Liver (tissue), 9 donors: ENCODE measurements around the gene HDLBP. TPM values are rescaled to one million over a fixed set of nuclear protein-coding genes. Genes with fewer than 3 reads are reported as not detected.

Source experiments
- DNase-seq: peaks from one replicate; pipeline ENCODE4 v3.0.0-alpha.2; 2017; ENCODE audit warnings: low spot score
- H3K27ac ChIP-seq, 2 donors: one replicate each; pipeline ENCODE4 v1.7.0; 2013; ENCODE audit warnings: inconsistent platforms in 2 of 2, low read length in 2 of 2, control low read depth in 1 of 2, low read depth in 1 of 2, mild to moderate bottlenecking in 1 of 2
- H3K27me3 ChIP-seq, 4 donors: one replicate each; pipeline versions ENCODE4 v1.6.1 to v1.7.0; 2013; ENCODE audit warnings: low read length in 3 of 4, inconsistent platforms in 1 of 4, mild to moderate bottlenecking in 1 of 4, moderate library complexity in 1 of 4; ENCODE audit not compliant: control insufficient read depth in 4 of 4, insufficient read depth in 4 of 4
- H3K36me3 ChIP-seq, 4 donors: one replicate each; pipeline versions ENCODE4 v1.6.1 to v1.7.0; 2013; ENCODE audit warnings: low read length in 3 of 4, mild to moderate bottlenecking in 3 of 4, low read depth in 1 of 4, moderate library complexity in 1 of 4; ENCODE audit not compliant: control insufficient read depth in 4 of 4, insufficient read depth in 3 of 4
- H3K4me1 ChIP-seq, 4 donors: one replicate each; pipeline versions ENCODE4 v1.6.1 to v1.7.0; 2013; ENCODE audit warnings: low read length in 3 of 4, mild to moderate bottlenecking in 3 of 4, moderate library complexity in 1 of 4; ENCODE audit not compliant: control insufficient read depth in 4 of 4, insufficient read depth in 4 of 4
- H3K4me3 ChIP-seq, 3 donors: one replicate each; pipeline versions ENCODE4 v1.6.1 to v1.7.0; 2013; ENCODE audit warnings: low read length in 3 of 3, control low read depth in 1 of 3, low read depth in 1 of 3, mild to moderate bottlenecking in 1 of 3
- H3K9ac ChIP-seq, 2 donors: one replicate each; pipeline ENCODE4 v1.7.0; 2013; ENCODE audit warnings: low read length in 2 of 2, mild to moderate bottlenecking in 2 of 2, moderate library complexity in 2 of 2, control low read depth in 1 of 2, low read depth in 1 of 2
- H3K9me3 ChIP-seq, 4 donors: one replicate each; pipeline versions ENCODE4 v1.6.1 to v1.7.0; 2013; ENCODE audit warnings: low read length in 3 of 4; ENCODE audit not compliant: control insufficient read depth in 4 of 4
- CTCF ChIP-seq: fragments of 150-350 bp; IDR thresholded peaks from 2 replicates; pipeline ENCODE4 v1.5.1; 2017; ENCODE audit warnings: improper control_type of control experiment, low read depth, low read length; ENCODE audit not compliant: missing input control
- FOXA1 ChIP-seq: IDR thresholded peaks from 2 replicates; pipeline ENCODE4 v1.6.1; 2016; ENCODE audit warnings: antibody characterized with exemption
- FOXA2 ChIP-seq: IDR thresholded peaks from 2 replicates; pipeline ENCODE4 v1.6.1; 2016; ENCODE audit warnings: antibody characterized with exemption
- GABPA ChIP-seq, 2 donors: IDR thresholded peaks in 1 of 2; conservative IDR thresholded peaks in 1 of 2; 2 replicates each; pipeline ENCODE4 v1.6.1; 2016; ENCODE audit warnings: antibody characterized with exemption in 2 of 2, mild to moderate bottlenecking in 1 of 2, moderate library complexity in 1 of 2
- HNF4A ChIP-seq, 2 donors: conservative IDR thresholded peaks; 2 replicates each; pipeline ENCODE4 v1.6.1; 2016; ENCODE audit warnings: antibody characterized with exemption in 2 of 2, mild to moderate bottlenecking in 2 of 2
- JUND ChIP-seq, 2 donors: IDR thresholded peaks; 2 replicates each; pipeline ENCODE4 v1.6.1; 2016; ENCODE audit warnings: antibody characterized with exemption in 2 of 2
- MAX ChIP-seq: IDR thresholded peaks from 2 replicates; pipeline ENCODE4 v1.6.1; 2016; ENCODE audit warnings: antibody characterized with exemption
- NR2F2 ChIP-seq: IDR thresholded peaks from 2 replicates; pipeline ENCODE4 v1.6.1; 2016; ENCODE audit warnings: antibody characterized with exemption
- REST ChIP-seq: IDR thresholded peaks from 2 replicates; pipeline ENCODE4 v1.6.1; 2016; ENCODE audit warnings: antibody characterized with exemption, mild to moderate bottlenecking
- YY1 ChIP-seq: IDR thresholded peaks from 2 replicates; pipeline ENCODE4 v1.6.1; 2016; ENCODE audit warnings: antibody characterized with exemption, mild to moderate bottlenecking
- ZBTB33 ChIP-seq: IDR thresholded peaks from 2 replicates; pipeline ENCODE4 v1.6.1; 2016; ENCODE audit warnings: antibody characterized with exemption
- WGBS: extraction: QIAGEN DNeasy Blood & Tissue Kit; methylation state at CpG from one replicate; pipeline ENCODE4 v1.1.7; 2013; 5-methylcytosine and 5-hydroxymethylcytosine counted together
- polyA plus RNA-seq, 2 donors: library from polyadenylated mRNA; stranded (reverse) in 1 of 2; unstranded in 1 of 2; fragments of 200-250 nt in 1 of 2; fragments of >200 nt in 1 of 2; fragmentation: Nextera tagmentation in 1 of 2; extraction: Ambion mirVana in 1 of 2; gene quantifications; one replicate each; pipeline versions ENCODE4 v1.2.1 to v1.2.3, GENCODE V29; 2013 to 2015
- total RNA-seq, 2 donors: library from RNA; depleted of rRNA; stranded (reverse); fragments of >200 nt; gene quantifications; one replicate each; pipeline ENCODE4 v1.2.3, GENCODE V29; 2014
- donor health status: healthy.
- donor health status: healthy.
- donor health status: healthy.
- donor health status: healthy.
- donor health status: healthy.

Gene HDLBP
- total and polyA plus RNA-seq, 4 donors: 219 to 580 (median 258) TPM

- TF ChIP-seq NR2F2: no peak
- TF ChIP-seq GABPA (IDR thresholded peaks at IDR 0.05 in 1 of 2, conservative IDR thresholded peaks at IDR 0.05 in 1 of 2): no peak
- TF ChIP-seq JUND (IDR thresholded peaks at IDR 0.05): no peak
Observed at GRCh38 chr2:241334813-241335212, 19.3 kb upstream of the HDLBP start (continued).

- no peak for DNase-seq
- Histone ChIP-seq H3K27ac (no peak overlapping the region), H3K4me3 (no peak overlapping the region), H3K9me3 (no peaks in the 10 kb centered on the region), H3K36me3 (peaks cover 13 to 32% (median 18%) of the 10 kb centered on the region in 4 donors), H3K4me1 (no peaks in the 10 kb centered on the region), H3K9ac (no peak overlapping the region), H3K27me3 (no peaks in the 10 kb centered on the region)
- TF ChIP-seq MAX: no peak
- TF ChIP-seq YY1: no peak
- WGBS: 89% methylated on average over 4 of the region's 4 CpGs
Observed at GRCh38 chr2:241330616-241330981, 15.1 kb upstream of the HDLBP start.

GRCh38 chr2:241329669-241330615 is 14.5 kb upstream of the HDLBP start:
- no peak for DNase-seq
- H3K36me3 ChIP-seq: peaks cover 11 to 28% (median 16%) of the 10 kb centered on the region in 4 donors
- H3K4me1 ChIP-seq: no peaks in the 10 kb centered on the region
- no peak overlapping the region for H3K4me3 ChIP-seq
- no peak overlapping the region for H3K27ac ChIP-seq
- H3K9ac ChIP-seq: no peak overlapping the region
- no peaks in the 10 kb centered on the region for H3K27me3 ChIP-seq
- TF ChIP-seq NR2F2: no peak
- no peak for TF ChIP-seq HNF4A (conservative IDR thresholded peaks at IDR 0.05)
- no peak for TF ChIP-seq ZBTB33
- TF ChIP-seq REST: no peak
- no peak for TF ChIP-seq CTCF
- TF ChIP-seq MAX: no peak
- TF ChIP-seq JUND (IDR thresholded peaks at IDR 0.05): no peak
- no peak for TF ChIP-seq GABPA (IDR thresholded peaks at IDR 0.05 in 1 of 2, conservative IDR thresholded peaks at IDR 0.05 in 1 of 2)
- no peak for TF ChIP-seq FOXA2
- no peak for TF ChIP-seq YY1
- TF ChIP-seq FOXA1: no peak
- 93% methylated on average over 11 of the region's 11 CpGs for WGBS
- no peaks in the 10 kb centered on the region for H3K9me3 ChIP-seq
